Upper lobe of left lung (tissue), 6 donors: Measurements from ENCODE around the gene RFK. TPM values are rescaled to one million over a fixed set of nuclear protein-coding genes. Genes with fewer than 3 reads are reported as not detected.

ENCODE experiments used
- ATAC-seq, 2 donors: fragments of 200-7000 bp; cut with Tn5 transposase; one replicate each; pipeline ENCODE4 v1.9.1; 2022; ENCODE audit warnings: mild to moderate bottlenecking in 2 of 2, moderate library complexity in 2 of 2; ENCODE audit not compliant: low FRiP score in 2 of 2
- DNase-seq, 2 donors: peaks; one replicate each; pipeline ENCODE4 v3.0.0-alpha.2; 2019 to 2020
- H3K27ac ChIP-seq, 4 donors: fragments of 200-600 bp; sonication (generic); one replicate each; pipeline ENCODE4 v1.5.1; 2016 to 2019
- H3K27me3 ChIP-seq, 4 donors: fragments of 200-600 bp; sonication (generic); one replicate each; pipeline ENCODE4 v1.5.1; 2017 to 2019
- H3K36me3 ChIP-seq, 4 donors: fragments of 200-600 bp; sonication (generic); one replicate each; pipeline ENCODE4 v1.5.1; 2016 to 2019
- H3K4me1 ChIP-seq, 4 donors: fragments of 200-600 bp; sonication (generic); one replicate each; pipeline ENCODE4 v1.5.1; 2018 to 2019
- H3K4me3 ChIP-seq, 4 donors: fragments of 200-600 bp; sonication (generic); one replicate each; pipeline ENCODE4 v1.5.1; 2017 to 2019; ENCODE audit warnings: mild to moderate bottlenecking in 2 of 4, moderate library complexity in 1 of 4
- H3K9me3 ChIP-seq, 4 donors: fragments of 200-600 bp; sonication (generic); one replicate each; pipeline ENCODE4 v1.5.1; 2018 to 2019
- EP300 ChIP-seq, 4 donors: sonication (generic); formaldehyde crosslinking; IDR thresholded peaks; one replicate each; pipeline ENCODE4 v1.5.1; 2017; ENCODE audit warnings: antibody characterized with exemption in 4 of 4, control low read depth in 2 of 4
- POLR2A ChIP-seq, 4 donors: fragments of 450-650 bp; IDR thresholded peaks; one replicate each; pipeline ENCODE4 v1.5.1; 2016 to 2017; ENCODE audit warnings: antibody characterized with exemption in 4 of 4, mild to moderate bottlenecking in 2 of 4
- POLR2AphosphoS5 ChIP-seq, 2 donors: sonication (generic); formaldehyde crosslinking; IDR thresholded peaks; one replicate each; pipeline ENCODE4 v1.5.1; 2017; ENCODE audit warnings: antibody characterized with exemption in 2 of 2
- WGBS, 2 donors: methylation state at CpG; one replicate each; pipeline ENCODE4 v1.1.5; 2017 to 2018; 5-methylcytosine and 5-hydroxymethylcytosine counted together
- total RNA-seq, 6 donors: library from RNA; depleted of rRNA in 4 of 6; stranded (reverse); fragments of >200 nt in 4 of 6; gene quantifications; one replicate each; pipeline versions ENCODE4 v1.1.0 to v1.2.1, GENCODE V29; 2016 to 2021
- TF ChIP-seq, protein P1 (sequence below), 6 experiments: fragments of 450-650 bp in 4 of 6; fragments of 200-600 bp in 2 of 6; sonication (generic) in 2 of 6; IDR thresholded peaks; one replicate each; pipeline ENCODE4 v1.5.1; 2016 to 2019; ENCODE audit warnings: antibody characterized with exemption in 6 of 6
- donor health status: DM: no; HTN: no; CAD: no; lungs with moderate emphysema.
- donor health status: DM: no; HTN: yes; CAD: no; lungs with severe emphysema.

The RFK gene
- total RNA-seq, 6 donors from 2014 or later, result 4.8 to 24.3 (median 14.7) TPM

DNA sequence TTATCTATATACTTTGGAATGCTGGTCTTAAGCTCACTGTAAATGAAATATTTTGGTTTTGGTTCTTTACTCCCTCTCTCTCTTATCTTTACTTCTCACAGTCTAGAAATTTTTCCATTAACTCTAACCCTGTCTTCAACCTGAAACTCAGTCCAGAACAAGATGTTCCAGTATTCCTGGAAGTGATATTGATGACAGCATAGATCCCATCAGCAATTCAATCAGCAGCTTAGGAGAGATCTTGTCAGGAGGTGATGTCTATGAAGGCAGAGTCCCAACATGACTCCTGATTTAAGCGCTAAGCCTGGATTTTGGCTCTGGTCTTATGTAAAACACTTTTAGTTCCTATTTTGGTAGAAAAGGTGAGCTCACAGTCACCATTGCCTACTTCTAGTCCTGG, 52.6 kb downstream of the RFK start:
- ATAC-seq, result no peak
- Histone ChIP-seq H3K36me3 (no peaks in the 10 kb centered on the region), H3K27me3 (no peaks in the 10 kb centered on the region), H3K9me3 (no peaks in the 10 kb centered on the region), H3K4me3 (no peak overlapping the region), H3K27ac (no peak overlapping the region), H3K4me1 (no peaks in the 10 kb centered on the region)
- TF ChIP-seq POLR2A (IDR thresholded peaks at IDR 0.05) (no peak), POLR2AphosphoS5 (IDR thresholded peaks at IDR 0.05) (no peak), EP300 (IDR thresholded peaks at IDR 0.05) (no peak)
- TF ChIP-seq, protein P1, sequence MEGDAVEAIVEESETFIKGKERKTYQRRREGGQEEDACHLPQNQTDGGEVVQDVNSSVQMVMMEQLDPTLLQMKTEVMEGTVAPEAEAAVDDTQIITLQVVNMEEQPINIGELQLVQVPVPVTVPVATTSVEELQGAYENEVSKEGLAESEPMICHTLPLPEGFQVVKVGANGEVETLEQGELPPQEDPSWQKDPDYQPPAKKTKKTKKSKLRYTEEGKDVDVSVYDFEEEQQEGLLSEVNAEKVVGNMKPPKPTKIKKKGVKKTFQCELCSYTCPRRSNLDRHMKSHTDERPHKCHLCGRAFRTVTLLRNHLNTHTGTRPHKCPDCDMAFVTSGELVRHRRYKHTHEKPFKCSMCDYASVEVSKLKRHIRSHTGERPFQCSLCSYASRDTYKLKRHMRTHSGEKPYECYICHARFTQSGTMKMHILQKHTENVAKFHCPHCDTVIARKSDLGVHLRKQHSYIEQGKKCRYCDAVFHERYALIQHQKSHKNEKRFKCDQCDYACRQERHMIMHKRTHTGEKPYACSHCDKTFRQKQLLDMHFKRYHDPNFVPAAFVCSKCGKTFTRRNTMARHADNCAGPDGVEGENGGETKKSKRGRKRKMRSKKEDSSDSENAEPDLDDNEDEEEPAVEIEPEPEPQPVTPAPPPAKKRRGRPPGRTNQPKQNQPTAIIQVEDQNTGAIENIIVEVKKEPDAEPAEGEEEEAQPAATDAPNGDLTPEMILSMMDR (IDR thresholded peaks at IDR 0.05), result no peak
- DNase-seq, result no peak
- 94 to 97% methylated on average over 1 of the region's 1 CpG for WGBS, 2 donors

DNA sequence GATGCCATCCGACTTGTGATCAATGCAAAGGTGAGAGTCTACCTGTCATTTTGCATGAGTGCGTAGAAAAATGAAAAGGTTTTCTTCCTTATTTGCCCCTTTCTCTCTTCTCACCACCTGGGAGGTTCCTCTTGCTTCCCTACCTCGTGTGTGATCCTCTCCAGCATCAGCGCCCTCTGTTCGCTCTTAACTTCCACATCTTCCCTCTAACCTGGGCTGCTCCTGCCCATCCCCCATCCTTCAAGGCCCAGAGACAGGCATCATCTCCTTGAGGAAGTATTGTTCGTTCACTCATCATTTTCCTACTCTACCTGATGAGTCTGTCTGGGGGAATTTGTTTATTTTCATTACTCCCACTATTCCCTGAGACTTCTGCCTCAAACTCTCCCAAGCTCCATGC, 55.8 kb downstream of the RFK start:
- H3K9me3 ChIP-seq, result no peaks in the 10 kb centered on the region
- TF ChIP-seq EP300 (IDR thresholded peaks at IDR 0.05) (no peak), POLR2AphosphoS5 (IDR thresholded peaks at IDR 0.05) (no peak), POLR2A (IDR thresholded peaks at IDR 0.05) (no peak)
- TF ChIP-seq, protein P1 (IDR thresholded peaks at IDR 0.05), result no peak
- H3K4me1 ChIP-seq, result no peaks in the 10 kb centered on the region
- no peak overlapping the region for H3K27ac ChIP-seq
- no peak for ATAC-seq
- no peak overlapping the region for H3K4me3 ChIP-seq
- DNase-seq, result no peak
- no peaks in the 10 kb centered on the region for H3K36me3 ChIP-seq
- no peaks in the 10 kb centered on the region for H3K27me3 ChIP-seq
- WGBS, 2 donors, result 64 to 76% methylated on average over 6 of the region's 6 CpGs

DNA sequence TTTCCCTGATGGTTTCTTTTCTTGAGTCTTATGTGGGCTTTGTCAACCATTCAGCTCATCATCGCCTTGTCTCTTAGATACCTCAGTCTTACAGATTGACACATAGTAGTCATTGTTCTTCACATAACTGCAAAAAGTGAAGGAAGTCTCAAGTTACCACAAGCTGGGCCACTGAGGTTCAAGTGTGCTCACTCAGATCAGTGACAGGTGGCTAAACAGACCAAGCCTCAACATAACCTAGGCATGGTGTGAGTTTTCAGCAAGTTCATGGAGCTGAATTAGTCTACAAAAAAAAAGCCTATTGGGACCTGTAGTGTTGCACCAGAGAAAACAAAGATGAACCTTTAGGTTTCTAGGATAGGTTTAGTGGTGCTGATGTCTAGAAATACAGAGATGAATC, 58.2 kb downstream of the RFK start:
- no peak overlapping the region for H3K27ac ChIP-seq
- H3K4me3 ChIP-seq, result no peak overlapping the region
- H3K4me1 ChIP-seq, result no peaks in the 10 kb centered on the region
- no peaks in the 10 kb centered on the region for H3K9me3 ChIP-seq
- DNase-seq (no peak), ATAC-seq (no peak)
- TF ChIP-seq EP300 (IDR thresholded peaks at IDR 0.05), result no peak
- TF ChIP-seq, protein P1 (IDR thresholded peaks at IDR 0.05), result no peak
- no peak for TF ChIP-seq POLR2A (IDR thresholded peaks at IDR 0.05)
- no peak for TF ChIP-seq POLR2AphosphoS5 (IDR thresholded peaks at IDR 0.05)
- no peaks in the 10 kb centered on the region for H3K36me3 ChIP-seq
- H3K27me3 ChIP-seq, result no peaks in the 10 kb centered on the region
- 80 to 96% methylated on average over 1 of the region's 1 CpG for WGBS, 2 donors

Other genes with a start within 250 kb of the RFK start
- 10 to 100 TPM in 3 of 6 donors, 1 to 10 TPM in 3; 2.3 to 20.8 (median 9.1) TPM for gene GCNT1, start 64.8 kb upstream of the RFK start, total RNA-seq